GM12878 (cell line): ENCODE measurements around the gene IBA57. TPM values are rescaled to one million over a fixed set of nuclear protein-coding genes. Genes with fewer than 3 reads are reported as not detected.

Experiments used
- FOXM1 ChIP-seq: IDR thresholded peaks from 2 replicates; pipeline ENCODE4 v1.6.1; 2012; ENCODE audit warnings: low read depth, mild to moderate bottlenecking, inconsistent platforms, low read length, moderate library complexity
- HDGF ChIP-seq: fragments of 450-650 bp; IDR thresholded peaks from 2 replicates; pipeline ENCODE4 v1.6.1; 2016; ENCODE audit warnings: antibody characterized with exemption
- KAT2A ChIP-seq: conservative IDR thresholded peaks from 2 replicates; pipeline ENCODE4 v1.6.1; 2011; ENCODE audit warnings: low read depth, low read length; ENCODE audit not compliant: control insufficient read depth
- KLF5 ChIP-seq: fragments of 450-650 bp; IDR thresholded peaks from 2 replicates; pipeline ENCODE4 v1.6.1; 2014; ENCODE audit warnings: mild to moderate bottlenecking; ENCODE audit not compliant: partially characterized antibody
- POLR2A ChIP-seq: IDR thresholded peaks from 2 replicates; pipeline ENCODE4 v1.6.1; 2011; ENCODE audit warnings: low read depth, mild to moderate bottlenecking, low read length
- SMARCA5 ChIP-seq: fragments of 450-650 bp; IDR thresholded peaks from 2 replicates; pipeline ENCODE4 v1.6.1; 2017; ENCODE audit warnings: mild to moderate bottlenecking
- SMC3 ChIP-seq: IDR thresholded peaks from 2 replicates; pipeline ENCODE4 v1.6.1; 2011; ENCODE audit warnings: low read length, improper control_type of control experiment, borderline replicate concordance
- SP1 ChIP-seq: IDR thresholded peaks from one replicate; pipeline ENCODE4 v1.6.1; 2011; ENCODE audit warnings: low read depth, low read length
- STAT3 ChIP-seq: IDR thresholded peaks from 2 replicates; pipeline ENCODE4 v1.6.1; 2011; ENCODE audit warnings: low read depth, low read length, improper control_type of control experiment
- TCF7 ChIP-seq: IDR thresholded peaks from 2 replicates; pipeline ENCODE4 v1.6.1; 2014; ENCODE audit warnings: antibody characterized with exemption, borderline replicate concordance
- polyA plus RNA-seq, 11 experiments: library from polyadenylated mRNA; depleted of rRNA in 4 of 11; unstranded in 6 of 11; stranded (reverse) in 5 of 11; fragments of >200 nt; fragmentation: Nextera tagmentation in 4 of 11; fragmentation: Illumina TruSeq in 1 of 11; extraction: Ambion mirVana in 4 of 11; extraction: Trizol in 1 of 11; gene quantifications; 1 replicate in 1 of 11; 2 replicates in 10 of 11; pipeline versions ENCODE4 v1.2.1 to v1.2.3, GENCODE V29; 2011 to 2016; ENCODE audit warnings: inconsistent platforms in 2 of 11, missing spikeins in 2 of 11, low read depth in 1 of 11
- total RNA-seq, 4 experiments: library from RNA; depleted of rRNA in 3 of 4; stranded (reverse); fragments of >200 nt in 3 of 4; fragmentation: Illumina TruSeq in 1 of 4; extraction: Trizol in 1 of 4; gene quantifications; 2 replicates each; pipeline versions ENCODE4 v1.2.1 to v1.2.3, GENCODE V29; 2013 to 2021
- TF ChIP-seq, protein P1 (sequence below): IDR thresholded peaks from 2 replicates; pipeline ENCODE4 v1.6.1; 2011; ENCODE audit warnings: borderline replicate concordance, low read depth, mild to moderate bottlenecking, moderate library complexity, mixed read lengths, low read length; ENCODE audit not compliant: insufficient read depth; ENCODE audit errors: extremely low read length
- TF ChIP-seq, protein P2 (sequence below): IDR thresholded peaks from 2 replicates; pipeline ENCODE4 v1.6.1; 2012; ENCODE audit warnings: low read depth, low read length, improper control_type of control experiment
- TF ChIP-seq, protein P3 (sequence below): fragments of 450-650 bp; conservative IDR thresholded peaks from 2 replicates; pipeline ENCODE4 v1.6.1; 2017; ENCODE audit warnings: mild to moderate bottlenecking, moderate library complexity
- TF ChIP-seq, protein P4 (sequence below): IDR thresholded peaks from 2 replicates; pipeline ENCODE4 v1.6.1; 2012; ENCODE audit warnings: mild to moderate bottlenecking, low read depth, low read length
- TF ChIP-seq, protein P5 (sequence below): fragments of 450-650 bp; IDR thresholded peaks from 2 replicates; pipeline ENCODE4 v1.6.1; 2018; ENCODE audit warnings: borderline replicate concordance, mild to moderate bottlenecking; ENCODE audit not compliant: partially characterized antibody

Gene IBA57
- total and polyA plus RNA-seq, 10 of the 15 experiments (the other 5 are each of a cell fraction or from before 2014, with no cell fraction given), result 0.51 to 8.6 (median 3.7) TPM

DNA sequence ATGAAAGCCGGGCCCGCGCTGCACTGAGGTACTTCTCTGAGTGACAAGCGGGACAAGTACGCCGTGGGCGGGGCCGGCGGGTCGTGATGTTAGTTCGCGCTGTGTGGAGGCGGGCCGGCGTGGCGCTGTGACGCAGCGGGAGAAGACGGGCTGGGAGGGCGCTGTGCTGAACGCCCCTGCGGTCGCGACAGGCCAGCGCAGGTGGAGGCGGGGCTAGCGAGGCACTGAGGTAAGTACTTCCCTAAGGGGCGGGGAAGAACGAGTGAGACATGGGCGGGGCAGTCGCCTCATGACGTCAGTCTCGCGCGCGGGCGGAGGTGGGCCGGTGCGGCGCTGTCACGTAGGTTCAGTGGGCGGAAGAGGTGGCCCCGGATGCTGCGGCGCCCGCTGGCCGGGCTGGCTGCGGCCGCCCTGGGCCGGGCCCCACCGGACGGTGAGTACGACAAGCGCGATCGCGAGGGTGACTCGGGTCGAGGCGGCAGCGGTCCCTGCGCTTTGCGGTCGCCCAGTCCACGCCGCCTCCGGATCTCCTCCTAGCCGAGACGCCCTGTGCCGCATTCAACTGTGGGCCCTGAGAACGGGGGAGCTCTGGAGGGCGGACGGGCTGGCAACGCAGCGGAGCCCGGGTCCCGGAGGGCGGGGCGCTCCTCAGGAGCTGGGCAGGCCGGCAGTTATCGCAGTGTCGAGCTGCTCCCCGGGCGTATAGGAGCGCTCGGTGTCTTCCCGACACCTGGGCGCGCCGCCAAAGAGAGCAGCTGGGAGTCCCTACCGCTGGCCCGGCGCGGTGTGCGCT, 25.5 kb upstream of the IBA57 start, which contains the start of gene GUK1 (continued):
- TF ChIP-seq, protein P1, sequence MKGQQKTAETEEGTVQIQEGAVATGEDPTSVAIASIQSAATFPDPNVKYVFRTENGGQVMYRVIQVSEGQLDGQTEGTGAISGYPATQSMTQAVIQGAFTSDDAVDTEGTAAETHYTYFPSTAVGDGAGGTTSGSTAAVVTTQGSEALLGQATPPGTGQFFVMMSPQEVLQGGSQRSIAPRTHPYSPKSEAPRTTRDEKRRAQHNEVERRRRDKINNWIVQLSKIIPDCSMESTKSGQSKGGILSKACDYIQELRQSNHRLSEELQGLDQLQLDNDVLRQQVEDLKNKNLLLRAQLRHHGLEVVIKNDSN, result no peak
- TF ChIP-seq, protein P2, sequence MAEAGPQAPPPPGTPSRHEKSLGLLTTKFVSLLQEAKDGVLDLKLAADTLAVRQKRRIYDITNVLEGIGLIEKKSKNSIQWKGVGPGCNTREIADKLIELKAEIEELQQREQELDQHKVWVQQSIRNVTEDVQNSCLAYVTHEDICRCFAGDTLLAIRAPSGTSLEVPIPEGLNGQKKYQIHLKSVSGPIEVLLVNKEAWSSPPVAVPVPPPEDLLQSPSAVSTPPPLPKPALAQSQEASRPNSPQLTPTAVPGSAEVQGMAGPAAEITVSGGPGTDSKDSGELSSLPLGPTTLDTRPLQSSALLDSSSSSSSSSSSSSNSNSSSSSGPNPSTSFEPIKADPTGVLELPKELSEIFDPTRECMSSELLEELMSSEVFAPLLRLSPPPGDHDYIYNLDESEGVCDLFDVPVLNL, result 0 out of 2 replicates have a peak, but pooled peaks have one; percentile 53
- TF ChIP-seq SMARCA5 (peak; percentile 80), SP1 (peak; percentile 89), KAT2A (no peak), STAT3 (no peak), SMC3 (no peak), KLF5 (no peak), HDGF (peak; percentile 100), TCF7 (no peak), FOXM1 (no peak), POLR2A (peak; percentile 96)
- TF ChIP-seq, protein P3, sequence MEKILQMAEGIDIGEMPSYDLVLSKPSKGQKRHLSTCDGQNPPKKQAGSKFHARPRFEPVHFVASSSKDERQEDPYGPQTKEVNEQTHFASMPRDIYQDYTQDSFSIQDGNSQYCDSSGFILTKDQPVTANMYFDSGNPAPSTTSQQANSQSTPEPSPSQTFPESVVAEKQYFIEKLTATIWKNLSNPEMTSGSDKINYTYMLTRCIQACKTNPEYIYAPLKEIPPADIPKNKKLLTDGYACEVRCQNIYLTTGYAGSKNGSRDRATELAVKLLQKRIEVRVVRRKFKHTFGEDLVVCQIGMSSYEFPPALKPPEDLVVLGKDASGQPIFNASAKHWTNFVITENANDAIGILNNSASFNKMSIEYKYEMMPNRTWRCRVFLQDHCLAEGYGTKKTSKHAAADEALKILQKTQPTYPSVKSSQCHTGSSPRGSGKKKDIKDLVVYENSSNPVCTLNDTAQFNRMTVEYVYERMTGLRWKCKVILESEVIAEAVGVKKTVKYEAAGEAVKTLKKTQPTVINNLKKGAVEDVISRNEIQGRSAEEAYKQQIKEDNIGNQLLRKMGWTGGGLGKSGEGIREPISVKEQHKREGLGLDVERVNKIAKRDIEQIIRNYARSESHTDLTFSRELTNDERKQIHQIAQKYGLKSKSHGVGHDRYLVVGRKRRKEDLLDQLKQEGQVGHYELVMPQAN, result peak; percentile 93
- TF ChIP-seq, protein P4, sequence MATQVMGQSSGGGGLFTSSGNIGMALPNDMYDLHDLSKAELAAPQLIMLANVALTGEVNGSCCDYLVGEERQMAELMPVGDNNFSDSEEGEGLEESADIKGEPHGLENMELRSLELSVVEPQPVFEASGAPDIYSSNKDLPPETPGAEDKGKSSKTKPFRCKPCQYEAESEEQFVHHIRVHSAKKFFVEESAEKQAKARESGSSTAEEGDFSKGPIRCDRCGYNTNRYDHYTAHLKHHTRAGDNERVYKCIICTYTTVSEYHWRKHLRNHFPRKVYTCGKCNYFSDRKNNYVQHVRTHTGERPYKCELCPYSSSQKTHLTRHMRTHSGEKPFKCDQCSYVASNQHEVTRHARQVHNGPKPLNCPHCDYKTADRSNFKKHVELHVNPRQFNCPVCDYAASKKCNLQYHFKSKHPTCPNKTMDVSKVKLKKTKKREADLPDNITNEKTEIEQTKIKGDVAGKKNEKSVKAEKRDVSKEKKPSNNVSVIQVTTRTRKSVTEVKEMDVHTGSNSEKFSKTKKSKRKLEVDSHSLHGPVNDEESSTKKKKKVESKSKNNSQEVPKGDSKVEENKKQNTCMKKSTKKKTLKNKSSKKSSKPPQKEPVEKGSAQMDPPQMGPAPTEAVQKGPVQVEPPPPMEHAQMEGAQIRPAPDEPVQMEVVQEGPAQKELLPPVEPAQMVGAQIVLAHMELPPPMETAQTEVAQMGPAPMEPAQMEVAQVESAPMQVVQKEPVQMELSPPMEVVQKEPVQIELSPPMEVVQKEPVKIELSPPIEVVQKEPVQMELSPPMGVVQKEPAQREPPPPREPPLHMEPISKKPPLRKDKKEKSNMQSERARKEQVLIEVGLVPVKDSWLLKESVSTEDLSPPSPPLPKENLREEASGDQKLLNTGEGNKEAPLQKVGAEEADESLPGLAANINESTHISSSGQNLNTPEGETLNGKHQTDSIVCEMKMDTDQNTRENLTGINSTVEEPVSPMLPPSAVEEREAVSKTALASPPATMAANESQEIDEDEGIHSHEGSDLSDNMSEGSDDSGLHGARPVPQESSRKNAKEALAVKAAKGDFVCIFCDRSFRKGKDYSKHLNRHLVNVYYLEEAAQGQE, result 0 out of 2 replicates have a peak, but pooled peaks have one; percentile 11
- TF ChIP-seq, protein P5, sequence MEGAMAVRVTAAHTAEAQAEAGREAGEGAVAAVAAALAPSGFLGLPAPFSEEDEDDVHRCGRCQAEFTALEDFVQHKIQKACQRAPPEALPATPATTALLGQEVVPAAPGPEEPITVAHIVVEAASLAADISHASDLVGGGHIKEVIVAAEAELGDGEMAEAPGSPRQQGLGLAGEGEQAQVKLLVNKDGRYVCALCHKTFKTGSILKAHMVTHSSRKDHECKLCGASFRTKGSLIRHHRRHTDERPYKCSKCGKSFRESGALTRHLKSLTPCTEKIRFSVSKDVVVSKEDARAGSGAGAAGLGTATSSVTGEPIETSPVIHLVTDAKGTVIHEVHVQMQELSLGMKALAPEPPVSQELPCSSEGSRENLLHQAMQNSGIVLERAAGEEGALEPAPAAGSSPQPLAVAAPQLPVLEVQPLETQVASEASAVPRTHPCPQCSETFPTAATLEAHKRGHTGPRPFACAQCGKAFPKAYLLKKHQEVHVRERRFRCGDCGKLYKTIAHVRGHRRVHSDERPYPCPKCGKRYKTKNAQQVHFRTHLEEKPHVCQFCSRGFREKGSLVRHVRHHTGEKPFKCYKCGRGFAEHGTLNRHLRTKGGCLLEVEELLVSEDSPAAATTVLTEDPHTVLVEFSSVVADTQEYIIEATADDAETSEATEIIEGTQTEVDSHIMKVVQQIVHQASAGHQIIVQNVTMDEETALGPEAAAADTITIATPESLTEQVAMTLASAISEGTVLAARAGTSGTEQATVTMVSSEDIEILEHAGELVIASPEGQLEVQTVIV, result peak; percentile 20
